K562 (cell line): ENCODE measurements around the gene IFT27. TPM values are rescaled to one million over a fixed set of nuclear protein-coding genes. Genes with fewer than 3 reads are reported as not detected.

Experiments
- ATAC-seq: fragments of 200-7000 bp; cut with Tn5 transposase; 3 replicates; pipeline ENCODE4 v1.9.1; 2020; ENCODE audit warnings: moderate library complexity
- BruUV-seq: library from RNA; stranded (reverse); fragments of 400-500 nt; replicated peaks from 2 replicates; lab custom pipeline; 2021; lab: Mats Ljungman, UMichigan
- CTCF ChIA-PET: fragments of 300-600 bp; formaldehyde crosslinking; extraction: SDS; loops from one replicate; lab custom pipeline; 2021; ENCODE audit warnings: low intra/inter-chr PET ratio; lab: Yijun Ruan, JAX
- POLR2A ChIA-PET: fragments of 300-600, 350-650 bp; sonication (Branson Sonifier 250); formaldehyde crosslinking; extraction: SDS; loops from one replicate; lab custom pipeline; 2021; ENCODE audit warnings: antibody characterized with exemption, inconsistent platforms; lab: Yijun Ruan, JAX
- DNase-seq, 4 experiments: peaks; one replicate each; pipeline versions ENCODE4 v3.0.0 to v3.0.0-alpha.2; 2011 to 2018; ENCODE audit warnings: low spot score in 3 of 4, mixed read lengths in 3 of 4; ENCODE audit errors: extremely low read depth in 1 of 4
- FAIRE-seq: peaks from 2 replicates; lab custom pipeline; 2011; peaks lifted over from hg19 to GRCh38; lab: Jason Lieb, UNC
- H2AFZ ChIP-seq: 2 replicates; pipeline ENCODE4 v1.6.0; 2011; ENCODE audit warnings: low read depth, low read length, control low read depth, inconsistent platforms
- H3K27ac ChIP-seq: fragments of 200-600 bp; 3 replicates; pipeline ENCODE4 v1.8.0; 2011; ENCODE audit warnings: low read depth, mild to moderate bottlenecking, control low read depth, inconsistent platforms, low read length, moderate library complexity, mixed read lengths; ENCODE audit errors: extremely low read depth
- H3K27me3 ChIP-seq, 2 experiments: fragments of 300-600 bp in 1 of 2; 2 replicates in 1 of 2; 3 replicates in 1 of 2; pipeline versions ENCODE4 v1.6.0 to v1.8.0; 2011; ENCODE audit warnings: inconsistent platforms in 2 of 2, low read length in 2 of 2, mild to moderate bottlenecking in 1 of 2, mixed read lengths in 1 of 2, moderate library complexity in 1 of 2; ENCODE audit not compliant: control insufficient read depth in 2 of 2, insufficient read depth in 2 of 2
- H3K36me3 ChIP-seq: fragments of 300-600 bp; 3 replicates; pipeline ENCODE4 v1.8.0; 2011; ENCODE audit warnings: mild to moderate bottlenecking, low read length, inconsistent platforms; ENCODE audit not compliant: control insufficient read depth, insufficient read depth
- H3K4me1 ChIP-seq, 2 experiments: fragments of 200-600 bp in 1 of 2; replicated peaks in 1 of 2; 2 replicates in 1 of 2; 3 replicates in 1 of 2; pipeline versions ENCODE4 v1.5.1 to v1.8.0; 2011; ENCODE audit warnings: inconsistent platforms in 2 of 2, low read length in 2 of 2, mild to moderate bottlenecking in 1 of 2, mixed read lengths in 1 of 2, moderate library complexity in 1 of 2; ENCODE audit not compliant: control insufficient read depth in 2 of 2, insufficient read depth in 2 of 2
- H3K4me2 ChIP-seq: 2 replicates; pipeline ENCODE4 v1.6.1; 2011; ENCODE audit warnings: low read length, control low read depth, inconsistent platforms, mixed read lengths; ENCODE audit not compliant: insufficient read depth
- H3K4me3 ChIP-seq: fragments of 200-600 bp; sonication (generic), shearing (Covaris generic); 2 replicates; pipeline ENCODE4 v1.5.1; 2016; ENCODE audit warnings: control low read depth, inconsistent platforms
- H3K79me2 ChIP-seq: fragments of 200-600 bp; 3 replicates; pipeline ENCODE4 v1.8.0; 2011; ENCODE audit warnings: low read length, inconsistent platforms; ENCODE audit not compliant: control insufficient read depth, insufficient read depth
- H3K9ac ChIP-seq, 2 experiments: 2 replicates each; pipeline versions ENCODE4 v1.6.0 to v1.6.1; 2011; ENCODE audit warnings: low read depth in 2 of 2, low read length in 2 of 2, control low read depth in 1 of 2, inconsistent platforms in 1 of 2, mild to moderate bottlenecking in 1 of 2, mixed read lengths in 1 of 2; ENCODE audit not compliant: insufficient read depth in 1 of 2
- H3K9me1 ChIP-seq: one replicate; pipeline ENCODE4 v1.6.0; 2011; ENCODE audit warnings: inconsistent platforms, mild to moderate bottlenecking, low read length, moderate library complexity; ENCODE audit not compliant: control insufficient read depth, insufficient read depth
- H3K9me3 ChIP-seq: replicated peaks from 2 replicates; pipeline ENCODE4 v1.5.1; 2011; ENCODE audit warnings: low read depth, low read length, inconsistent platforms; ENCODE audit not compliant: control insufficient read depth, insufficient read depth
- H4K20me1 ChIP-seq: replicated peaks from 2 replicates; pipeline ENCODE4 v1.6.1; 2011; ENCODE audit warnings: low read length, inconsistent platforms, mixed read lengths; ENCODE audit not compliant: control insufficient read depth, insufficient read depth
- BCOR ChIP-seq: fragments of 450-650 bp; IDR thresholded peaks from 2 replicates; pipeline ENCODE4 v1.6.1; 2016
- RBM25 ChIP-seq: fragments of 200-400 bp; formaldehyde crosslinking; IDR thresholded peaks from 2 replicates; pipeline ENCODE4 v1.6.1; 2018; ENCODE audit warnings: low read length, low read depth, moderate library complexity; ENCODE audit not compliant: severe bottlenecking
- TSC22D4 ChIP-seq: fragments of 450-650 bp; IDR thresholded peaks from 2 replicates; pipeline ENCODE4 v1.6.1; 2016; ENCODE audit warnings: missing genetic modification characterization, missing biosample characterization, control low read depth
- ZFP36 ChIP-seq: fragments of 150-350 bp; IDR thresholded peaks from 2 replicates; pipeline ENCODE4 v1.6.1; 2018; ENCODE audit warnings: low read length, low read depth; ENCODE audit not compliant: partially characterized antibody
- ZNF224 ChIP-seq: sonication (generic); formaldehyde crosslinking; IDR thresholded peaks from 2 replicates; pipeline ENCODE4 v1.8.0; 2022; ENCODE audit warnings: mild to moderate bottlenecking, missing genetic modification reagents
- ZNF384 ChIP-seq: IDR thresholded peaks from 2 replicates; pipeline ENCODE4 v1.6.1; 2012; ENCODE audit warnings: low read depth, low read length, improper control_type of control experiment
- WGBS: fragments of 100-300 bp; shearing (Covaris generic); methylation state at CpG from one replicate; pipeline ENCODE4 v1.1.6; 2016; ENCODE audit warnings: low coverage, mixed read lengths; ENCODE audit not compliant: insufficient coverage; ENCODE audit errors: missing lambda C conversion rate; 5-methylcytosine and 5-hydroxymethylcytosine counted together
- in situ Hi-C: fragments of 300-500 bp; cut with MboI; formaldehyde crosslinking; loops from 4 replicates; pipeline ENCODE4 v1.15.0; 2018; ENCODE audit warnings: inconsistent platforms, mixed read lengths
- intact Hi-C: fragments of 100-400 bp; cut with micrococcal nuclease; formaldehyde crosslinking; loops from 2 replicates; pipeline ENCODE4 v1.14.2; 2022
- polyA plus RNA-seq, 8 experiments: library from polyadenylated mRNA; depleted of rRNA in 4 of 8; stranded (reverse) in 5 of 8; unstranded in 3 of 8; fragments of >200 nt; fragmentation: Nextera tagmentation in 2 of 8; fragmentation: Illumina TruSeq in 1 of 8; extraction: Ambion mirVana in 2 of 8; extraction: Trizol in 1 of 8; gene quantifications; 2 replicates each; pipeline versions ENCODE4 v1.2.1 to v1.2.3, GENCODE V29; 2011 to 2014; ENCODE audit warnings: inconsistent platforms in 1 of 8, missing spikeins in 1 of 8
- total RNA-seq, 7 experiments: library from RNA; depleted of rRNA in 6 of 7; stranded (reverse); fragments of >200 nt in 6 of 7; fragmentation: Illumina TruSeq in 2 of 7; extraction: Trizol in 2 of 7; gene quantifications; 2 replicates each; pipeline versions ENCODE4 v1.2.1 to v1.2.3, GENCODE V29; 2011 to 2021; ENCODE audit warnings: low replicate concordance in 1 of 7

IFT27 gene
- total and polyA plus RNA-seq, 9 of the 15 experiments (the other 6 are each of a cell fraction or from before 2014, with no cell fraction given) = 0.01 to 1.4 (median 0.14) TPM; not detected in 1

DNA sequence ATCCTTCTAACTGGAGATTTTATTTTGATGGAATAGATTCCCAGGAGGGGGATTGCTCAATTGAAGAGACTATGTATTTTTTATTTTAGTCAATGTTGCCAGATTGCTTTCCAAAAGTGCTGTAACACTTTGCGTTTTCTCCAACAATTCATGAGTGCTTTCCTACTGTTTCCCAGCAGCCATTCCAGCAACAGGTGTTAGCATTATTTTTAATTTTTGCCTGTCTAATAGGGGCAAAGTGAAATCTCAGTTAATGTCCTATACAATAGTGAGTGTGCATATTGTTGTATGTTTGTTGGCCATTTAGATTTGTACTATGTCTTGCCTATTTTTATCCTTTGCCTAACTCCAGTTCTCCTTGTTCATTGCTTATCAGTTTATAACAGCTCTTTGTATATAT is 60.3 kb downstream of the IFT27 start:
- no TSS peak for BruUV-seq
- no peak overlapping the region for H2AFZ ChIP-seq
- H4K20me1 ChIP-seq = peaks cover 6% of the 10 kb centered on the region; the same call in 1 of the 2 replicates
- intact Hi-C loops (no loop called here), in situ Hi-C loops (no loop called here)
- no peaks in the 10 kb centered on the region for H3K9me1 ChIP-seq
- peaks cover 0 to 4% of the 10 kb centered on the region in 2 experiments; a peak in 1 of 5 replicates for H3K27me3 ChIP-seq
- no peak overlapping the region for H3K9ac ChIP-seq
- no peak overlapping the region for H3K4me2 ChIP-seq
- no peak for FAIRE-seq
- no peaks in the 10 kb centered on the region for H3K9me3 ChIP-seq
- ATAC-seq = no peak
- CTCF ChIA-PET = no interaction called here
- H3K36me3 ChIP-seq = no peaks in the 10 kb centered on the region
- H3K4me1 ChIP-seq = no peaks in the 10 kb centered on the region
- no peak overlapping the region for H3K4me3 ChIP-seq
- H3K27ac ChIP-seq = no peak overlapping the region
- no peak for DNase-seq
- TF ChIP-seq RBM25 (peak; percentile 95), ZNF224 (no peak)
- TF ChIP-seq, all 486 proteins: peak for 1
- H3K79me2 ChIP-seq = no peaks in the 10 kb centered on the region
- WGBS = 0% methylated on average over 1 of the region's 1 CpG
- POLR2A ChIA-PET = interaction anchor here (0.7 kb wide), 1 partner anchor 1230 kb away, joined by 3 read pairs; no protein-coding TSS in a partner anchor

DNA sequence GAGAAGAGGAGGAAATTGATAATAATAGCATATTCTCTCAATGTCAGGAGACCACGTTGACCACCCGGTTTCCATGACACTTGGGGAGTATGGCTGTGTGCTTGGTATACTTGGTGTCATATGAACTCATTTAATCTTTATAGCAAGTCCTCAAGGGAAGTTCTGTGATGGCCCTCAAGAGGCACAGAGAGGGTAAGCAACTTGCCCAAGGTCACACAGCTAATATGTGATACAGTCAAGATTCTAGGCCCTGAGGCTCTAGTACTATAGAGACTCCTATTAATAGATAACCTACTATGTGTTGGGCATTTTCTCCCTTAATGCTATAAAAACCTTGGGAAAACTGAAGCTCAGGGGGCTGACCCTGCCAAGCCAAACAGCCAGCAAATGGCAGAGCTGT is 61.8 kb downstream of the IFT27 start:
- Histone ChIP-seq H4K20me1 (peaks cover 6% of the 10 kb centered on the region; the same call in 1 of the 2 replicates), H3K4me3 (no peak overlapping the region), H3K9ac (no peak overlapping the region), H2AFZ (no peak overlapping the region), H3K9me1 (no peaks in the 10 kb centered on the region), H3K9me3 (no peaks in the 10 kb centered on the region), H3K79me2 (no peaks in the 10 kb centered on the region), H3K4me2 (no peak overlapping the region), H3K4me1 (no peaks in the 10 kb centered on the region), H3K27ac (no peak overlapping the region), H3K27me3 (peaks cover 0 to 7% of the 10 kb centered on the region in 2 experiments; a peak in 1 of 5 replicates), H3K36me3 (no peaks in the 10 kb centered on the region)
- in situ Hi-C loops = no loop called here
- FAIRE-seq (no peak), ATAC-seq (no peak), DNase-seq (no peak)
- ChIA-PET CTCF (no interaction called here), POLR2A (interaction anchor here (0.6 to 0.7 kb wide), 2 partner anchors 10 to 153 kb away, joined by 3 read pairs; no protein-coding TSS in a partner anchor)
- TF ChIP-seq ZFP36 (peak; percentile 75), RBM25 (peak; percentile 95), BCOR (peak; percentile 58; the same call in 1 of the 2 replicates), ZNF384 (no peak), TSC22D4 (tag) (no peak)
- WGBS = 0% methylated on average over 2 of the region's 2 CpGs
- intact Hi-C loops = no loop called here
- BruUV-seq = no TSS peak
